WTC11 (cell line): ENCODE results near the gene ZPR1. TPM values are rescaled to one million over a fixed set of nuclear protein-coding genes. Genes with fewer than 3 reads are reported as not detected.

Experiments
- ATAC-seq: fragments of 200-7000 bp; cut with Tn5 transposase; 2 replicates; pipeline ENCODE4 v1.10.0; 2021; ENCODE audit warnings: mild to moderate bottlenecking, moderate library complexity
- CTCF ChIA-PET: fragments of 300-600 bp; sonication (Branson Sonifier 250); formaldehyde crosslinking; loops from one replicate; lab custom pipeline; 2021; ENCODE audit warnings: antibody characterized with exemption; lab: Charles Lee
- POLR2A ChIA-PET: fragments of 350-600 bp; sonication (Branson Sonifier 250); formaldehyde crosslinking; loops from one replicate; lab custom pipeline; 2021; ENCODE audit warnings: antibody characterized with exemption; lab: Charles Lee
- DNase-seq: peaks from one replicate; pipeline ENCODE4 v3.0.0; 2021; ENCODE audit warnings: low spot score
- H3K27ac Mint-ChIP-seq: 2 replicates; pipeline ENCODE4 v1.8.0; 2021; ENCODE audit warnings: mixed read lengths
- H3K27me3 Mint-ChIP-seq: 2 replicates; pipeline ENCODE4 v1.8.0; 2021; ENCODE audit warnings: low read depth, mild to moderate bottlenecking, moderate library complexity, mixed read lengths
- H3K36me3 Mint-ChIP-seq: 2 replicates; pipeline ENCODE4 v1.8.0; 2021; ENCODE audit warnings: mixed read lengths
- H3K4me1 Mint-ChIP-seq: 2 replicates; pipeline ENCODE4 v1.8.0; 2022; ENCODE audit warnings: mixed read lengths
- H3K4me3 Mint-ChIP-seq: 2 replicates; pipeline ENCODE4 v1.8.0; 2021; ENCODE audit warnings: mild to moderate bottlenecking, moderate library complexity, mixed read lengths
- H3K9me3 Mint-ChIP-seq: 2 replicates; pipeline ENCODE4 v1.8.0; 2021; ENCODE audit warnings: mixed read lengths
- ARID4B ChIP-seq: sonication (generic); formaldehyde crosslinking; IDR thresholded peaks from 2 replicates; pipeline ENCODE4 v1.8.0; 2023; ENCODE audit warnings: missing genetic modification reagents, mild to moderate bottlenecking, borderline replicate concordance
- GABPB1 ChIP-seq: sonication (generic); formaldehyde crosslinking; IDR thresholded peaks from 2 replicates; pipeline ENCODE4 v1.8.1; 2023; ENCODE audit warnings: mild to moderate bottlenecking, missing genetic modification reagents
- GTF2I ChIP-seq: fragments of 250-450 bp; sonication (Bioruptor Pico); conservative IDR thresholded peaks from 2 replicates; pipeline ENCODE4 v1.4.0; 2021; ENCODE audit warnings: mild to moderate bottlenecking
- IRF1 ChIP-seq: sonication (generic); formaldehyde crosslinking; IDR thresholded peaks from 2 replicates; pipeline ENCODE4 v1.8.0; 2023; ENCODE audit warnings: missing genetic modification reagents
- JAZF1 ChIP-seq: fragments of 250-450 bp; sonication (Bioruptor Pico); IDR thresholded peaks from 2 replicates; pipeline ENCODE4 v1.9.0; 2021; ENCODE audit warnings: moderate library complexity, mild to moderate bottlenecking, inconsistent platforms
- MXD4 ChIP-seq: fragments of 250-450 bp; sonication (Bioruptor Pico); IDR thresholded peaks from 2 replicates; pipeline ENCODE4 v1.8.0; 2021; ENCODE audit warnings: mild to moderate bottlenecking, moderate library complexity, borderline replicate concordance
- PRDM15 ChIP-seq: sonication (generic); formaldehyde crosslinking; IDR thresholded peaks from 2 replicates; pipeline ENCODE4 v1.8.0; 2022; ENCODE audit warnings: missing genetic modification reagents
- RELA ChIP-seq: sonication (generic); formaldehyde crosslinking; IDR thresholded peaks from 2 replicates; pipeline ENCODE4 v1.8.1; 2022; ENCODE audit warnings: missing genetic modification reagents, mild to moderate bottlenecking, borderline replicate concordance
- RORB ChIP-seq: fragments of 250-450 bp; sonication (Bioruptor Pico); IDR thresholded peaks from 2 replicates; pipeline ENCODE4 v1.9.0; 2021; ENCODE audit warnings: mild to moderate bottlenecking
- SMAD4 ChIP-seq: sonication (generic); formaldehyde crosslinking; IDR thresholded peaks from 2 replicates; pipeline ENCODE4 v1.8.0; 2022; ENCODE audit warnings: mild to moderate bottlenecking, missing genetic modification reagents
- SOX15 ChIP-seq: fragments of 250-450 bp; sonication (Bioruptor Pico); IDR thresholded peaks from 2 replicates; pipeline ENCODE4 v1.9.0; 2021; ENCODE audit warnings: mild to moderate bottlenecking
- SP1 ChIP-seq: sonication (generic); formaldehyde crosslinking; conservative IDR thresholded peaks from 2 replicates; pipeline ENCODE4 v1.8.1; 2022; ENCODE audit warnings: missing genetic modification reagents
- ZBTB43 ChIP-seq: sonication (generic); formaldehyde crosslinking; IDR thresholded peaks from 2 replicates; pipeline ENCODE4 v1.8.1; 2023; ENCODE audit warnings: mild to moderate bottlenecking, missing genetic modification reagents
- ZNF138 ChIP-seq: sonication (generic); formaldehyde crosslinking; conservative IDR thresholded peaks from 2 replicates; pipeline ENCODE4 v1.8.1; 2022; ENCODE audit warnings: mild to moderate bottlenecking, moderate library complexity, missing genetic modification reagents
- ZNF423 ChIP-seq: fragments of 250-450 bp; sonication (Bioruptor Pico); IDR thresholded peaks from 2 replicates; pipeline ENCODE4 v2.1.2; 2022; ENCODE audit warnings: mild to moderate bottlenecking, moderate library complexity
- total RNA-seq: library from RNA; stranded (reverse); gene quantifications from 3 replicates; pipeline ENCODE4 v1.2.3, GENCODE V29; 2021
- TF ChIP-seq, protein P1 (sequence below): fragments of 250-450 bp; sonication (Bioruptor Pico); IDR thresholded peaks from 2 replicates; pipeline ENCODE4 v1.9.0; 2021; ENCODE audit warnings: mild to moderate bottlenecking

The ZPR1 gene
- total RNA-seq, 1 experiment from 2014 or later = 59.6 TPM

DNA sequence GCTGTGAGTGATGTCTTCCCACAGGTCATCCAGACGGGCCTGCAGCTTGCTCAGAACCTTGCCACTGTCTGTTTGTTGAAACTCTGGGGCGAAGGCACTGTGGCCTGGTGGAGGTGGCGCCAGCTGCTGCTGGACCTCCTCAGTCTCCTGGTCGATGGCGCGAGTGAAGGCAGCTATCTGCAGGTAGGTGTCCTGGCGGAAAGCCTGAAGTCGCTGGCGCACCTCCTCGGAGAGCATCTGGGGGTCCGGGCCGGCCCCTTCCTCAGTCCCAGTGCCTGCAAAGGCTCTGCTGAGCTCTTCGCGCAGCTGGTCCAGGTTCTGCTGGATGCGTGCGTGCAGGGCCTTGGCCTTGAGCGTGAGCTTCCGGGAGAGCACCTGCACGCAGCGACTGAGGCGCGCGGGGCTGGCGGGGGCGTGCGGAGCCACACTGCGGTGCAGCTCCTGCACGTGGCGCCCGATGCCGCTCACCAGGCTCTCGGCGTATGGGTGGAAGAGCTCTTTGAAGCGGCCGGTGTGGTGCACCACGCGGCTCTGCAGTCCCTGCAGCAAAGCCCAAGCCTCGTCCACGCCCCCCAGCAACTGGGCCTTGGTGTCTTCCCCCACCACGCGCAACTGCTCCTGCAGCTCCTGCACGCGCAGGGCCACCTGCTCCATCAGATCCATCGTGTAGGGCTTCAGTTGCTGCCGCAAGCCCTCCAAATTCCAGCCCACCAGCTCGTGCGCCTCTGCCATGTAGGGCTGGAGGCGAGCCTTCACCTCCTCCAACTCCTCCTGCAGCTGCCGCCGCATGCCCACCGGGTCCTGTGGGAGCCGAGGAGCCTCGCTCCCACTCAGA lies 2.6 kb upstream of the ZPR1 start (continued):
- TF ChIP-seq IRF1 (CRISPR knock-in tag) = no peak
- TF ChIP-seq ARID4B (CRISPR knock-in tag) = no peak
- no peak for TF ChIP-seq RORB (CRISPR knock-in tag)
- no peak for TF ChIP-seq PRDM15 (CRISPR knock-in tag)
- TF ChIP-seq SP1 = no peak
- no peak for TF ChIP-seq RELA (CRISPR knock-in tag)

- ChIA-PET CTCF (interaction anchor here (1.6 to 8.7 kb wide), 3 partner anchors 47 to 391 kb away, joined by 4 to 358 read pairs (median 19); partner anchors contain the start of genes APOA1 and SIDT2), POLR2A (no interaction called here)
- Mint-ChIP-seq H3K4me1 (peaks cover 24% of the 10 kb centered on the region), H3K27me3 (peaks cover 26% of the 10 kb centered on the region), H3K4me3 (peak overlapping the region; percentile 94), H3K36me3 (peaks cover 33% of the 10 kb centered on the region), H3K27ac (no peak overlapping the region), H3K9me3 (no peaks in the 10 kb centered on the region)
- DNase-seq = no peak
- no peak for ATAC-seq
- TF ChIP-seq, protein P1, sequence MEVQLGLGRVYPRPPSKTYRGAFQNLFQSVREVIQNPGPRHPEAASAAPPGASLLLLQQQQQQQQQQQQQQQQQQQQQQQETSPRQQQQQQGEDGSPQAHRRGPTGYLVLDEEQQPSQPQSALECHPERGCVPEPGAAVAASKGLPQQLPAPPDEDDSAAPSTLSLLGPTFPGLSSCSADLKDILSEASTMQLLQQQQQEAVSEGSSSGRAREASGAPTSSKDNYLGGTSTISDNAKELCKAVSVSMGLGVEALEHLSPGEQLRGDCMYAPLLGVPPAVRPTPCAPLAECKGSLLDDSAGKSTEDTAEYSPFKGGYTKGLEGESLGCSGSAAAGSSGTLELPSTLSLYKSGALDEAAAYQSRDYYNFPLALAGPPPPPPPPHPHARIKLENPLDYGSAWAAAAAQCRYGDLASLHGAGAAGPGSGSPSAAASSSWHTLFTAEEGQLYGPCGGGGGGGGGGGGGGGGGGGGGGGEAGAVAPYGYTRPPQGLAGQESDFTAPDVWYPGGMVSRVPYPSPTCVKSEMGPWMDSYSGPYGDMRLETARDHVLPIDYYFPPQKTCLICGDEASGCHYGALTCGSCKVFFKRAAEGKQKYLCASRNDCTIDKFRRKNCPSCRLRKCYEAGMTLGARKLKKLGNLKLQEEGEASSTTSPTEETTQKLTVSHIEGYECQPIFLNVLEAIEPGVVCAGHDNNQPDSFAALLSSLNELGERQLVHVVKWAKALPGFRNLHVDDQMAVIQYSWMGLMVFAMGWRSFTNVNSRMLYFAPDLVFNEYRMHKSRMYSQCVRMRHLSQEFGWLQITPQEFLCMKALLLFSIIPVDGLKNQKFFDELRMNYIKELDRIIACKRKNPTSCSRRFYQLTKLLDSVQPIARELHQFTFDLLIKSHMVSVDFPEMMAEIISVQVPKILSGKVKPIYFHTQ (CRISPR knock-in tag) = no peak
- TF ChIP-seq MXD4 = no peak
- no peak for TF ChIP-seq JAZF1 (CRISPR knock-in tag)
- TF ChIP-seq GABPB1 (CRISPR knock-in tag) = no peak
- TF ChIP-seq ZNF423 = no peak
- no peak for TF ChIP-seq GTF2I
- no peak for TF ChIP-seq ZNF138 (CRISPR knock-in tag)
- TF ChIP-seq SMAD4 (CRISPR knock-in tag) = no peak
- TF ChIP-seq PRDM15 (CRISPR knock-in tag) = no peak
- TF ChIP-seq ZBTB43 (CRISPR knock-in tag) = no peak
- TF ChIP-seq RELA (CRISPR knock-in tag) = no peak
- TF ChIP-seq SOX15 (CRISPR knock-in tag) = no peak
These were observed 1.2 kb upstream of the ZPR1 start for GRCh38 chr11:116788975-116789374.
